PC-9 (cell line): ENCODE results near the gene WRAP73.
A peak's percentile ranks its signal among the peaks of the same experiment; 100 is the strongest.

Experiments
- EZH2 ChIP-seq: fragments of 200-600 bp; sonication (generic); IDR thresholded peaks from 2 replicates; pipeline ENCODE4 v1.8.0; 2017; ENCODE audit warnings: antibody characterized with exemption, low read depth
- TF ChIP-seq, protein P1 (sequence below): fragments of 200-600 bp; sonication (generic); conservative IDR thresholded peaks from 2 replicates; pipeline ENCODE4 v1.6.1; 2017; ENCODE audit warnings: mixed run types, antibody characterized with exemption, mild to moderate bottlenecking, moderate library complexity

DNA sequence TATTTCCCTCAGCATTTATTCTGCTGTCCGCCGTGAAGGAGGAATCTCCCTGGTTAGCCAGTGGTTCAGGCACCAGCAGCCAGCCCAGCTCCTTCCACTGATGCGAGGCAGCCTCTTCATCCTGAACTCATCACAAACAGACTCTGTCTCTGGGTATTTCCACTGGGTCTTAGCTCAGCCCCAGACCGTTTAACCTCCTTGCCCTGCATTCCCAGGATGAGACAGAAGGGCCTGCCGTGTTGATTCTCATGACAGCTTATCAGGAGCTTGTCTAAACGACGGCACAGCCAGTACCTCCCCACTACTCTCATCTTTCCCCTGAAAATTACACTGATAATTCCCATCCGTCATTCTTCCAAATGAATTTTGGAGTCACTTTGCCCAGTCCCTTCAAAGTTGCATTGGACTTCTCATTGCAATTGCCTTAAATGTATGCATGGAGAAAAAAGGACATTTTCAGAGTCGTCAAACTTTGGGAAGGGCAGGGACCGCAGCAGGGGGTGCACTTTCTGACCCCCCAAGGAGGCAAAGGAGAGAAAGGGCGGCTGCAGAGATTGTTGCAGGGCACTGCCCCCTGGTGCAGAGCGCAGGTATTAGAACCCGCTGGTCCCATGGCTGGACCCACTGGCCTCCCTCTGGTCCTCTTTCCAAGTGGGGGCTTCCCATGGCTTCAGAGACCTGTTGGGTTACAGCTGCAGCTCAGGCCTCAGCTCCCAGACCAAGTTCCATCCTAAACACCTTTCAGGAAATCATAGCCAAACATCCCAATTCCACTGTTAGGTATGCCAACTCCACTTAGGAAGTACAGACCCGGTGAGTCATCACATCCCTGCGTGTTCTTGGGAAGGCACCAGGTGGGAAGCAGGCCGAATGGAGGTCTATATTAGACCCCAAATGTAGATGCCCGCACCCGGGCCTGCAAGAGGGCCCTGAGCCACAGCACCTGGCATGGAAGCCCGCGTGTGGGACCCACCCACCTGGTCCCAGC, 34.9 kb downstream of the WRAP73 start:
- TF ChIP-seq, protein P1, sequence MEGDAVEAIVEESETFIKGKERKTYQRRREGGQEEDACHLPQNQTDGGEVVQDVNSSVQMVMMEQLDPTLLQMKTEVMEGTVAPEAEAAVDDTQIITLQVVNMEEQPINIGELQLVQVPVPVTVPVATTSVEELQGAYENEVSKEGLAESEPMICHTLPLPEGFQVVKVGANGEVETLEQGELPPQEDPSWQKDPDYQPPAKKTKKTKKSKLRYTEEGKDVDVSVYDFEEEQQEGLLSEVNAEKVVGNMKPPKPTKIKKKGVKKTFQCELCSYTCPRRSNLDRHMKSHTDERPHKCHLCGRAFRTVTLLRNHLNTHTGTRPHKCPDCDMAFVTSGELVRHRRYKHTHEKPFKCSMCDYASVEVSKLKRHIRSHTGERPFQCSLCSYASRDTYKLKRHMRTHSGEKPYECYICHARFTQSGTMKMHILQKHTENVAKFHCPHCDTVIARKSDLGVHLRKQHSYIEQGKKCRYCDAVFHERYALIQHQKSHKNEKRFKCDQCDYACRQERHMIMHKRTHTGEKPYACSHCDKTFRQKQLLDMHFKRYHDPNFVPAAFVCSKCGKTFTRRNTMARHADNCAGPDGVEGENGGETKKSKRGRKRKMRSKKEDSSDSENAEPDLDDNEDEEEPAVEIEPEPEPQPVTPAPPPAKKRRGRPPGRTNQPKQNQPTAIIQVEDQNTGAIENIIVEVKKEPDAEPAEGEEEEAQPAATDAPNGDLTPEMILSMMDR: peak; percentile 65
- no peak for TF ChIP-seq EZH2
